ENCODE measurements around the gene PMM2.

DNA sequence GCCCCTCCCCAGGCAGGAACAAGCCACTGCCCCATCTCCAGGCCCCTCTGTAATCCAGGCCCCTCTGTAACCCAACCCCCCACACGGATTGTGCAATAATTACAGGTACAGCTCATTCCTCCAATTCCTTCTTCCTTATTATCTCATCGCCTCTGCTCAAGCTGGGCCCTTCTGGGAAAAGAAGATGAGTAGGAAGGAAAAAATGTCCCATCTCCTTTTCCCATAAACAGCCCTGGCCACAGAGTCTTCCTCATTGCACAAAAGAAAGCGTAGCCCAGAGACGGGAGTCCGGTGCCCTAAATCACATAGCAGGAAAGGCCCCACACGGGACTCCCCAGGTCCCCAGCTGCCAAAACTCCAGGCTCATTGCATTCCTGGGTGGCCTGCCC, 80.9 kb downstream of the PMM2 start:
- TF ChIP-seq, protein P1, sequence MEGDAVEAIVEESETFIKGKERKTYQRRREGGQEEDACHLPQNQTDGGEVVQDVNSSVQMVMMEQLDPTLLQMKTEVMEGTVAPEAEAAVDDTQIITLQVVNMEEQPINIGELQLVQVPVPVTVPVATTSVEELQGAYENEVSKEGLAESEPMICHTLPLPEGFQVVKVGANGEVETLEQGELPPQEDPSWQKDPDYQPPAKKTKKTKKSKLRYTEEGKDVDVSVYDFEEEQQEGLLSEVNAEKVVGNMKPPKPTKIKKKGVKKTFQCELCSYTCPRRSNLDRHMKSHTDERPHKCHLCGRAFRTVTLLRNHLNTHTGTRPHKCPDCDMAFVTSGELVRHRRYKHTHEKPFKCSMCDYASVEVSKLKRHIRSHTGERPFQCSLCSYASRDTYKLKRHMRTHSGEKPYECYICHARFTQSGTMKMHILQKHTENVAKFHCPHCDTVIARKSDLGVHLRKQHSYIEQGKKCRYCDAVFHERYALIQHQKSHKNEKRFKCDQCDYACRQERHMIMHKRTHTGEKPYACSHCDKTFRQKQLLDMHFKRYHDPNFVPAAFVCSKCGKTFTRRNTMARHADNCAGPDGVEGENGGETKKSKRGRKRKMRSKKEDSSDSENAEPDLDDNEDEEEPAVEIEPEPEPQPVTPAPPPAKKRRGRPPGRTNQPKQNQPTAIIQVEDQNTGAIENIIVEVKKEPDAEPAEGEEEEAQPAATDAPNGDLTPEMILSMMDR (IDR thresholded peaks at IDR 0.05; ENCODE audit: extremely low read depth in 1 of 2, insufficient read depth in 1 of 2, low read depth in 1 of 2, low read length in 2 of 2), result no peak
- TF ChIP-seq MYC (IDR thresholded peaks at IDR 0.05; ENCODE audit: low read depth, low read length), result no peak
- no peak for TF ChIP-seq POLR2A (IDR thresholded peaks at IDR 0.05; ENCODE audit: low read depth, low read length)
- TF ChIP-seq EZH2 (IDR thresholded peaks at IDR 0.05; ENCODE audit: borderline replicate concordance, low read depth, low read length, severe bottlenecking), result no peak
- no peak for TF ChIP-seq POLR2AphosphoS5 (IDR thresholded peaks at IDR 0.05; ENCODE audit: insufficient read depth, low read depth, low read length)
- no peak for TF ChIP-seq GATA2 (IDR thresholded peaks at IDR 0.05; ENCODE audit: insufficient read depth, insufficient read length, low read depth, low read length)
- no peak for TF ChIP-seq JUN (IDR thresholded peaks at IDR 0.05; ENCODE audit: borderline replicate concordance, insufficient read depth, insufficient read length, low read depth)
